ENCODE data around the gene DAPK3.

DNA sequence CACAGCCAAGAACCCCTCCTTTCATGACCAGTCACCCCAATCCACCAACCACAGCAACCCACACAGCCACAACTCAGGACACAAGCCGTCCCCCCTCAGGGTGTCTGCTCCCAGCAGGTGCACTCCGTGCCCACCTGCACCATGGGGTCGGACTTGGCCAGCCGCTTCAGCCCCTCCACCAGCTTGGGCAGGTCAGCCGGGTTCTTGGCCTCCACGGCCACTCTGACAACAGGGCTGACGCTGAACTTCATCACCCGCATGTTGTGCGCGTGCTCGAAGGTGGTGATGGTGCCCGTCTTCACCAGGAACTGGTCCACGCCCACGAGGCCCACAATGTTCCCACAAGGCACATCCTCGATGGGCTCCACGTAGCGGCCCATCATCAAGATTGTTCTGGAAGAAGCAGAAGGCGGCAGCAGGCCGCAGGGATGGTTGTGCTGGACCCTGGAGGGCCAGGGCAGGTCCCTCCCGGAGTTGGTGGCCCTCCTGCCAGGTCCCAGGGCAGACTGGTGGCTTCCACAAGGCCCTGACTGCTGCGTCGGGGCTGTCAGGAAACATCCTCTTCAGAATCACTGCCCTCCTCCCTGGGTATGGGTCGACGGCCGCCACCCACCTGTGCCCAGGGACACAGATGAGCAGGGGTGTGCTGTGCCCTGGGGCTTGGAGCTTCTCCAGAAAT, 8.9 kb upstream of the DAPK3 start:
- TF ChIP-seq, protein P1, sequence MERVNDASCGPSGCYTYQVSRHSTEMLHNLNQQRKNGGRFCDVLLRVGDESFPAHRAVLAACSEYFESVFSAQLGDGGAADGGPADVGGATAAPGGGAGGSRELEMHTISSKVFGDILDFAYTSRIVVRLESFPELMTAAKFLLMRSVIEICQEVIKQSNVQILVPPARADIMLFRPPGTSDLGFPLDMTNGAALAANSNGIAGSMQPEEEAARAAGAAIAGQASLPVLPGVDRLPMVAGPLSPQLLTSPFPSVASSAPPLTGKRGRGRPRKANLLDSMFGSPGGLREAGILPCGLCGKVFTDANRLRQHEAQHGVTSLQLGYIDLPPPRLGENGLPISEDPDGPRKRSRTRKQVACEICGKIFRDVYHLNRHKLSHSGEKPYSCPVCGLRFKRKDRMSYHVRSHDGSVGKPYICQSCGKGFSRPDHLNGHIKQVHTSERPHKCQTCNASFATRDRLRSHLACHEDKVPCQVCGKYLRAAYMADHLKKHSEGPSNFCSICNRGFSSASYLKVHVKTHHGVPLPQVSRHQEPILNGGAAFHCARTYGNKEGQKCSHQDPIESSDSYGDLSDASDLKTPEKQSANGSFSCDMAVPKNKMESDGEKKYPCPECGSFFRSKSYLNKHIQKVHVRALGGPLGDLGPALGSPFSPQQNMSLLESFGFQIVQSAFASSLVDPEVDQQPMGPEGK (tag by site-specific recombination; IDR thresholded peaks at IDR 0.05), result no peak
- no peak for TF ChIP-seq ZNF624 (tag by site-specific recombination; IDR thresholded peaks at IDR 0.05)
- TF ChIP-seq, protein P2, sequence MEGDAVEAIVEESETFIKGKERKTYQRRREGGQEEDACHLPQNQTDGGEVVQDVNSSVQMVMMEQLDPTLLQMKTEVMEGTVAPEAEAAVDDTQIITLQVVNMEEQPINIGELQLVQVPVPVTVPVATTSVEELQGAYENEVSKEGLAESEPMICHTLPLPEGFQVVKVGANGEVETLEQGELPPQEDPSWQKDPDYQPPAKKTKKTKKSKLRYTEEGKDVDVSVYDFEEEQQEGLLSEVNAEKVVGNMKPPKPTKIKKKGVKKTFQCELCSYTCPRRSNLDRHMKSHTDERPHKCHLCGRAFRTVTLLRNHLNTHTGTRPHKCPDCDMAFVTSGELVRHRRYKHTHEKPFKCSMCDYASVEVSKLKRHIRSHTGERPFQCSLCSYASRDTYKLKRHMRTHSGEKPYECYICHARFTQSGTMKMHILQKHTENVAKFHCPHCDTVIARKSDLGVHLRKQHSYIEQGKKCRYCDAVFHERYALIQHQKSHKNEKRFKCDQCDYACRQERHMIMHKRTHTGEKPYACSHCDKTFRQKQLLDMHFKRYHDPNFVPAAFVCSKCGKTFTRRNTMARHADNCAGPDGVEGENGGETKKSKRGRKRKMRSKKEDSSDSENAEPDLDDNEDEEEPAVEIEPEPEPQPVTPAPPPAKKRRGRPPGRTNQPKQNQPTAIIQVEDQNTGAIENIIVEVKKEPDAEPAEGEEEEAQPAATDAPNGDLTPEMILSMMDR (tag by site-specific recombination; IDR thresholded peaks at IDR 0.05), result no peak
- TF ChIP-seq ZNF785 (tag by site-specific recombination; IDR thresholded peaks at IDR 0.05), result no peak
- no peak for TF ChIP-seq REPIN1 (tag by site-specific recombination; IDR thresholded peaks at IDR 0.05; ENCODE audit: low read depth)
- no peak for TF ChIP-seq SP7 (tag by site-specific recombination; IDR thresholded peaks at IDR 0.05)
- no peak for TF ChIP-seq ZNF24 (tag by site-specific recombination; IDR thresholded peaks at IDR 0.05)
- TF ChIP-seq, protein P3, sequence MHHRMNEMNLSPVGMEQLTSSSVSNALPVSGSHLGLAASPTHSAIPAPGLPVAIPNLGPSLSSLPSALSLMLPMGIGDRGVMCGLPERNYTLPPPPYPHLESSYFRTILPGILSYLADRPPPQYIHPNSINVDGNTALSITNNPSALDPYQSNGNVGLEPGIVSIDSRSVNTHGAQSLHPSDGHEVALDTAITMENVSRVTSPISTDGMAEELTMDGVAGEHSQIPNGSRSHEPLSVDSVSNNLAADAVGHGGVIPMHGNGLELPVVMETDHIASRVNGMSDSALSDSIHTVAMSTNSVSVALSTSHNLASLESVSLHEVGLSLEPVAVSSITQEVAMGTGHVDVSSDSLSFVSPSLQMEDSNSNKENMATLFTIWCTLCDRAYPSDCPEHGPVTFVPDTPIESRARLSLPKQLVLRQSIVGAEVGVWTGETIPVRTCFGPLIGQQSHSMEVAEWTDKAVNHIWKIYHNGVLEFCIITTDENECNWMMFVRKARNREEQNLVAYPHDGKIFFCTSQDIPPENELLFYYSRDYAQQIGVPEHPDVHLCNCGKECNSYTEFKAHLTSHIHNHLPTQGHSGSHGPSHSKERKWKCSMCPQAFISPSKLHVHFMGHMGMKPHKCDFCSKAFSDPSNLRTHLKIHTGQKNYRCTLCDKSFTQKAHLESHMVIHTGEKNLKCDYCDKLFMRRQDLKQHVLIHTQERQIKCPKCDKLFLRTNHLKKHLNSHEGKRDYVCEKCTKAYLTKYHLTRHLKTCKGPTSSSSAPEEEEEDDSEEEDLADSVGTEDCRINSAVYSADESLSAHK (tag by site-specific recombination; IDR thresholded peaks at IDR 0.05), result no peak
- TF ChIP-seq ZNF530 (tag by site-specific recombination; IDR thresholded peaks at IDR 0.05; ENCODE audit: low read depth), result no peak
- TF ChIP-seq ZNF114 (tag by site-specific recombination; IDR thresholded peaks at IDR 0.05), result no peak
- TF ChIP-seq ZNF23 (tag by site-specific recombination; IDR thresholded peaks at IDR 0.05; ENCODE audit: borderline replicate concordance), result no peak
- no peak for TF ChIP-seq ZNF510 (tag by site-specific recombination; IDR thresholded peaks at IDR 0.05; ENCODE audit: insufficient replicate concordance)
